ENCODE measurements around the gene DDHD1.

DNA sequence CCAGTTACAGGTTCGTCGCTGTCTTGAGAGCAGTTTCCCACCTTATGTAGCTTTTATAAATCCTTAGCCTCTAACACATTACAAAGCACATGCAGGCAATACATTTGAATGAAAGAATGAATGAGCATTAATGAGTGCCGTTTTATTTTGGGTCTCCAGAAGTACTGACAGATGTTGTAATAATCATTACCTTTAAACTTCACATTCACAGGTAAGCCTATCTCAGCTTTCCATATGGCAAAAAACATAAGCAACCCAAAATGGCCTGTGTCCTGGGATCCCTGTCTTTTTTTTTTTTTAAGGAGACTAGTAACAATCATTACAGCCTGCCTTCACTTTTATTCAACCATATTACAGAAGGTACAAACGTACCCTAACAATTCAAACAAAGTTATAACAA is 149.3 kb downstream of the DDHD1 start:
- TF ChIP-seq, protein P1, sequence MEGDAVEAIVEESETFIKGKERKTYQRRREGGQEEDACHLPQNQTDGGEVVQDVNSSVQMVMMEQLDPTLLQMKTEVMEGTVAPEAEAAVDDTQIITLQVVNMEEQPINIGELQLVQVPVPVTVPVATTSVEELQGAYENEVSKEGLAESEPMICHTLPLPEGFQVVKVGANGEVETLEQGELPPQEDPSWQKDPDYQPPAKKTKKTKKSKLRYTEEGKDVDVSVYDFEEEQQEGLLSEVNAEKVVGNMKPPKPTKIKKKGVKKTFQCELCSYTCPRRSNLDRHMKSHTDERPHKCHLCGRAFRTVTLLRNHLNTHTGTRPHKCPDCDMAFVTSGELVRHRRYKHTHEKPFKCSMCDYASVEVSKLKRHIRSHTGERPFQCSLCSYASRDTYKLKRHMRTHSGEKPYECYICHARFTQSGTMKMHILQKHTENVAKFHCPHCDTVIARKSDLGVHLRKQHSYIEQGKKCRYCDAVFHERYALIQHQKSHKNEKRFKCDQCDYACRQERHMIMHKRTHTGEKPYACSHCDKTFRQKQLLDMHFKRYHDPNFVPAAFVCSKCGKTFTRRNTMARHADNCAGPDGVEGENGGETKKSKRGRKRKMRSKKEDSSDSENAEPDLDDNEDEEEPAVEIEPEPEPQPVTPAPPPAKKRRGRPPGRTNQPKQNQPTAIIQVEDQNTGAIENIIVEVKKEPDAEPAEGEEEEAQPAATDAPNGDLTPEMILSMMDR (conservative IDR thresholded peaks at IDR 0.05), result no peak
- TF ChIP-seq ZFX (IDR thresholded peaks at IDR 0.05), result no peak
